DMS53 (cell line): Measurements from ENCODE around the gene GARIN6.
"Not testable (repeated sequence)": the region's sequence is repeated elsewhere in the genome, so short reads cannot be mapped to it uniquely, and the experiment has no call there.

Source experiments
- DNase-seq: peaks from one replicate; lab custom pipeline; 2025; lab: John Stamatoyannopoulos, UW

The GARIN6 gene

GRCh38 chr12:99647453-99647852 is at the start of gene GARIN6:
Gene GARIN6, plus strand, starts transcription at chr12:99647753. Its CDS starts 422 bp downstream, at chr12:99648175.
- no peak for DNase-seq

GRCh38 chr12:99598785-99599184 is 48.8 kb upstream of the GARIN6 start:
- DNase-seq: no peak

- DNase-seq: no peak
Observed at GRCh38 chr12:99600388-99600787, 47.2 kb upstream of the GARIN6 start.

- DNase-seq: no peak
Observed at GRCh38 chr12:99609455-99610181, 37.9 kb upstream of the GARIN6 start.

DNA sequence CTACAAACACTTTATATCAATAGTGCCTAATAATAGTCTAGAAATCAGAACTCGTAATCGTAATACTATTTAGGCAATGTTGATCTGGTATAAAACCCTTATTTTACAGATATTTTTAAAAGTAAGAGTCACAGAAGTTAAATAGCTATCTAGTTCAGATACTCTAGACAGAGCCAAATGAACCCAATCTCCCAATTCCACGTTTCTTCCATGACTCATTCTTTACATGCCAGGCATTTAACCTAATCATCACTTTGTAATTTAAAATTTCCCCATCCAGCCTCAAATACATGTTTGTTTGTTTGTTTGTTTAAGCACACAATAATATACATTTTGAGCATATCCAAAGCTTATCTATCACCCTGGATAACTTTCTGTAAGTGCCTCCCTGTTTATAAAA is 36.4 kb upstream of the GARIN6 start:
- DNase-seq: no peak

- DNase-seq: no peak
Observed at GRCh38 chr12:99611599-99611998, 36.0 kb upstream of the GARIN6 start.

DNA sequence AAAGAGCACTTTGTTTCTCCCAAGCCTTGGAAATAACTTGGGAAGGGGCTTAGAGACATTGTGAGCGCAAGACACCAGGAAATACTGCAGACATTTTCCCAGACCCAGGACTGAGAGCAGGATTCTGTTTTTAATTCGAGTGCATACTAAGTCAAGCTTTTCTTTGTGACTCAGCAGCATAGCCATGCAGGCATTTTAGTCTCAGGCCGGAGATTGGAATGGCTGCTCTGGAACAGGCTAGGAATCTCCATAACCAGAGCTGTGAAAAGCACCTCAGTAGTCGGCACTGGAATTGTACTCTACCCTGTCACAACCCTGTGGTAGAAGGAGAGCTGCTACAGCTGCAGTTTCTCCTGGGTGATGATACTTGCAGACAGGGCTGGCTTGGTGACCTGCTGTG is 28.9 kb upstream of the GARIN6 start:
- DNase-seq: no peak

- peak; percentile 82 for DNase-seq
Observed at GRCh38 chr12:99619389-99620158, 28.0 kb upstream of the GARIN6 start.

- no peak for DNase-seq
Observed at GRCh38 chr12:99620159-99620479, 27.4 kb upstream of the GARIN6 start.

- DNase-seq: not testable (repeated sequence)
Observed at GRCh38 chr12:99624591-99624990, 23.0 kb upstream of the GARIN6 start.

DNA sequence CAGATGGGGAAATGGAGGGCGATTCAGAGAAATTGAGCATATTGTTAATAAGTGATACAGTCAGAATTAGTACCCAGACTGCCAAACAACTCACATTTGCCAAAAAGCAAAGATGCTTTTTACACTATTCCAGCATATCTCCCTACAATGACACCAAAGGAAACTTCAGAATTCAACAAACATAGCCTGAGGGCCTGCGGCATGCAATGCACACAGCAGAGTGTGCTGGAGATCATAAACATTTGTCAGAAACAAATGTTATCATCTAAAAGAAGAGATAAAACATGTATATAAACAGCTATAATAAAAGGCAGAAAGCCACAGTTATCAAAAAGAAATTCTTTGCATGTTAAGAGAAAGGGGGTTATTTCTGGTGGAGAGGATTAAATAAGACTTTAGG is 20.1 kb upstream of the GARIN6 start:
- DNase-seq: no peak

GRCh38 chr12:99644629-99645028 is 2.9 kb upstream of the GARIN6 start:
- DNase-seq: no peak

DNA sequence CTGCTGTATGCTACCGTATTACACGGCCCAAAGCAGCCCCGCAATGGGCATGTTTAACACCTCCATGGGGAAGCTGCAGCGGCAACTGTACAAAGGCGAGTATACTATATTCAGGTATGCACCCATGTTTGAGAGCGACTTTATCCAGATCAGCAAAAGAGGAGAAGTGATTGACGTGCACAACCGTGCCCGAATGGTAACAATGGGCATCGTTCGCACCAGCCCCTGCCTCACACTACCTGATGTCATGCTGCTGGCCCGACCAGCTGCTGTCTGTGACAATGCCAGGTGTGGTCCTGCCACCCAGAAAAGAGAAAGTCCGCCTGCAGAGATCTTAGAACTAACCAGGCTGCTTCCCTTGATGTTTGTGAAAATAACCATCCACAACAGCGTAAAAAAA is 630 bp downstream of the GARIN6 start:
- no peak for DNase-seq

DNA sequence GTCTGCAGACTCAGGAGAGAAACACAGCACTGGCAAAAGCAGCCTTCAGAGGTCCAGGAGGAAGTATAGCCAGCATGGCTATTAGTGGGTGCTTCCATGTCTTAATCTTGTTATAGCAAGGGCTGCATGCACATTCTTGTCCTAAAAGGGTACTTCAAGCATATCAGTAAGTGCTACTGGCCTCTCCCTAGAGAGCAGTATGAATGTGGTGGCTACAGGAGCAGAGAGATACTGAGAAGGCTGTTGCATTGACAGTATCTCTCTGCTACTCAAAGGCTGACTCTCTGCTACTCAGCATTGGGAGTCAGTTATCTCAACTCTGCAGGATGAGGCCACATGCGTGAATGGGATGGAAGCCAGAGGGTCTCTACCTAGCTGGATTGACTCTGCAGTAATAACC is 2.0 kb downstream of the GARIN6 start:
- no peak for DNase-seq

- DNase-seq: peak; percentile 73
Observed at GRCh38 chr12:99658671-99659349, 11.3 kb downstream of the GARIN6 start.

GRCh38 chr12:99670635-99671034 is 23.1 kb downstream of the GARIN6 start:
- no peak for DNase-seq

DNA sequence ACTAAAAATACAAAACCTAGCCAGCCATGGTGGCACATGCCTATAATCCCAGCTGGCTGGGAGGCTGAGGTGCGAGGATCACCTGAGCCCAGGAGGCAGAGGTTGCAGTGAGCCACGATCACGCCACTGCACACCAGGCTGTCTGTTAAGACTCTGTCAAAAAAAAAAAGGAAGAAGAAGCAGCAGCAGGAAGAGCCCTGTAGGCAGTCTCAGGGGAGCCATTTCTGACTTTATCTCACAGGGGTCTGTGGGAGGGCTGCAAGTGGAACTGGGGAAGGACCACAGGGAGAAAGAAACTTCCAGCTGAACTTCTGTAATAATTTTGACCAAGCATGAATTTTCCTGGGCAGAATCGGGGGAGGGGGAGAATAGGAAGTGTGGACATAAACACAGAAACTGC is 32.7 kb downstream of the GARIN6 start:
- no peak for DNase-seq

DNA sequence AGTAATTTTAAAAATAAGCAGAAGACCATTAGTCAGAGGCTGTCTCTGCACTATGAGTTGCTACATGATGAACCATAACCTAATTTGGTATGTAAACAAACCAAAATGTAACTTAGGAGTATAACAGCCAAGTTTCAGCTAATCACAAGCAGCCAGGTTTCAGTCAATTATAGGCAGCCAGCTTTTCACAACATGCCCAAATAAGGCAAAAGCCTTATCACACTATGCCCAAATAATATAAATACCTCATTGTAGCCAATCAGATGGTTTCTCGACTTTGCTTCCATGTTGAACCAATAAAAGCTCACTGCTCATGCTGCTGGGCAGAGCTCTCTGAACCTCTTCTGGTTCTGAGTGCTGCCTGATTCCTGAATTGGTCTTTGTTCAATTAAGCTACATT is 38.6 kb downstream of the GARIN6 start:
- DNase-seq: no peak

GRCh38 chr12:99695050-99695449 is 47.5 kb downstream of the GARIN6 start:
- DNase-seq: no peak
